Mammary epithelial cell (primary cell): ENCODE data around the gene ARFGEF2.

Experiments used
- CTCF ChIP-seq, 2 donors: IDR thresholded peaks in 1 of 2; conservative IDR thresholded peaks in 1 of 2; 2 replicates each; pipeline ENCODE4 v1.5.1; 2011 to 2012; ENCODE audit warnings: inconsistent platforms in 2 of 2, low read length in 2 of 2, mild to moderate bottlenecking in 2 of 2, control low read depth in 1 of 2, low read depth in 1 of 2; ENCODE audit not compliant: insufficient read depth in 1 of 2; ENCODE audit errors: extremely low read depth in 1 of 2
- EZH2 ChIP-seq: IDR thresholded peaks from 2 replicates; pipeline ENCODE4 v1.6.1; 2012; ENCODE audit warnings: low read length, inconsistent platforms, borderline replicate concordance

- no peak for TF ChIP-seq CTCF (conservative IDR thresholded peaks at IDR 0.05 in 1 of 2, IDR thresholded peaks at IDR 0.05 in 1 of 2; ENCODE audit: extremely low read depth in 1 of 2, insufficient read depth in 1 of 2, low read depth in 1 of 2, low read length in 2 of 2)
- TF ChIP-seq EZH2, result no peak
These were observed 107.7 kb downstream of the ARFGEF2 start for GRCh38 chr20:49029203-49029602.
